Activated CD8-positive, alpha-beta memory T cell treated with anti-CD3 and anti-CD28 coated beads for 48 hours (primary cell): Measurements from ENCODE around the gene RPL21.
"Not testable (repeated sequence)": the region's sequence is repeated elsewhere in the genome, so short reads cannot be mapped to it uniquely, and the experiment has no call there.

Experiments
- DNase-seq, 3 experiments: peaks; one replicate each; pipeline ENCODE4 v3.0.0-alpha.2; 2020; ENCODE audit warnings: low read depth in 2 of 3, low spot score in 2 of 3

The RPL21 gene

DNA sequence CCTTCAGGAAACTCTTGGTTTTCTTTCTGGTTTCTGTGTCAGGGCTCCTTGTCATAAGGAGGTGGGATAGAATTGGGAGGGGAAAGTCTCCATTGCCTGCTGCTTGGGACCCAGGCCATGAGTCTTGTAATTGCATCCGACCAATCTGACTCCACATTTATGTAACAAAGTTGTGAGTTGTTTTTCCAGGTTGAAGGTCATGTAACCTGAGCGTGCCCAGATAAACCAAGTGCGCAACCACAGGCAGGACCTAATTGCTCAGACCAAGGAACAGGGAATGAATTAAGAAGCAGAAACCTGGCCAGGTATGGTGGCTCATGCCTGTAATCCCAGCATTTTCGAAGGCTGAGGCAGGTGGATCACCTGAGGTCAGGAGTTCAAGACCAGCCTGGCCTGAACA, 37.0 kb downstream of the RPL21 start:
- DNase-seq = no peak

DNA sequence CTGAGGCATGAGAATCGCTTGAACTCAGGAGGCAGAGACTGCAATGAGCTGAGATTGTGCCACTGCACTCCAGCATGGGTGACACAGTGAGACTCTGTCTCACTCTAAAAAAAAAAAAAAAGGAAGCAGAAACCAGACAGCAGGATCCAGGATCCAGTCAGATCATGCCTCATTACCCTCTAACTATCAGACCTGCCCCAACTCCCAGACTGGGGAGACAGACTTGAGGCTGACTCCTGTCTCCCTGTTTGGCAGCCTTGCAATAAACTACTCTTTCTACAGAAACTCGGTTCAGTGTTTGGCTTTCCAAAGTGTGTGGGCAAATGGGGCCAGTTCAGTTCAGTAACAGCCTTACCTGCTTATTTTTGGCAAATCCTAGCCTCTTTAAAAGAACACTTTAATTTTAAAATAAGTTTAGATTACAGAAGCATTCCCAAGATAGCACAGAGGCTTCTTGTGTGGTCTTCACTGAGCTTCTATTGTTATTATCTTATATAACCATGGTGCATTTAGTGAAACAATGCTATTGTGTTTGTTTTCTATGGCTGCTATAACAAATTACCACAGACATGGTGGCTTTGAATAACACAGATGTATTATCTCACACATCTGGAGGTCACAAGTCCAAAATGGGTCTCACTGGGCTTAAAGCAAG, 37.8 kb downstream of the RPL21 start:
- no peak for DNase-seq

DNA sequence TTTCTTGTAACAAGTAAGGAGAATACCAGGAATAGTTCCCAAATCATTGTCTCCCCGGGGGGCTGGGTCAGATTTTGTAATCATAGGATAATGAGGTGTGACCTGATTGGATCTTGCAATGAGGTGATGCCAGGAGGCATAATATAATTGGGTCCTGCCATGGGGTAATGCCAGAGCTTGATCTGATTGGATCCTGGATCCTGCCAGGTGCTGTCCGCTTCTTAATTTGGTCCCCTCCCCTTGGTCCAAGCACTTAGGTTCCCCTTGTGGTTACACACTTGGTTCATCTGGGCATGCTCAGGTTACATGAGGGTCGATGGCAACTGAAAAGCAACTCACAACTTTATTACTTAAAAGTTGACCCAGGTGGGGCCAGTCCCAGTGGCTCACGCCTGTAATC, 39.4 kb downstream of the RPL21 start:
- DNase-seq = no peak

DNA sequence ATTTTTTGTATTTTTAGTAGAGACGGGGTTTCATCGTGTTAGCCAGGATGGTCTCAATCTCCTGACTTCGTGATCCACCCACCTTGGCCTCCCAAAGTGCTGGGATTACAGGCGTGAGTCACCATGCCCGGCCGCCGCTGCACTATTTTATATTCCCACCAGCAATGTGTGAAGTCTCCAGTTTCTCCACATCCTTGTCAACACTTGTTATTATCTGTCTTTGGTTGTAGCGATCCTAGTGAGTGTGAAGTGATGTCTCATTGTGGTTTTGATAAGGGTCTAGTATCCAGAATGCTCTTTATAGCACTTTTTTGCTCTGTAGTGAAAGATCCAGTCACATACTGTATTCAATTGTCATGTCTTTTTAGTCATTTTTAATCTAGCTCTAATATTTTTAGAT, 40.6 kb downstream of the RPL21 start:
- DNase-seq = not testable (repeated sequence)

DNA sequence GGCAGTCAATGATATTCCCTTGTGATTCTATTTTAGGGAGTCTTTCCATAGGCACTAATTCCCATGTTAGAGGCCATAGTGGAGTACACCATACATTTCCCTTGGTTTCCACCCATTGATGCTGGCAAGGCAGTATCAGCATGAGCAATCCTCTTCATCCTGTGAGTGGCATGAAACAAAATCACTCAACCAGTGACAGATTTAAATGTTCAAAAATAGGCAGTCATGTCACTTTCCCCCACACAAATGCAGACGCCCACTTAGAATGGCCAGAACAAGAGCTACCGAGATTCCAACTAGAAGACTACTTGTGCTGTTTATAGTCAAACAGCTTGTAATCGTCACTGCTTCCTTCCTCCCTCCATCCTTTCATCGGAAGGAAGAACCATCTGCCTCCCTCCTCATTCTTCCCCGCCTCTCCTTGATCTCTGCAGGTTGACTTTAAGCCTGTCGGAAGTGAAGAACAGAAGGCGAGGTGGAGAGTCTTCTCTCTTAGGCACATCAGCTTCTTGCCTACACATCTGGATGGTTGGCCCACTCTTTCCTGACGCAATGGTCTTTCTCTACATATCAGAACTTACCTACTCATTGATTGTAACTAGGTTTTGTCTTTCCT, 41.8 kb downstream of the RPL21 start:
- DNase-seq = no peak

DNA sequence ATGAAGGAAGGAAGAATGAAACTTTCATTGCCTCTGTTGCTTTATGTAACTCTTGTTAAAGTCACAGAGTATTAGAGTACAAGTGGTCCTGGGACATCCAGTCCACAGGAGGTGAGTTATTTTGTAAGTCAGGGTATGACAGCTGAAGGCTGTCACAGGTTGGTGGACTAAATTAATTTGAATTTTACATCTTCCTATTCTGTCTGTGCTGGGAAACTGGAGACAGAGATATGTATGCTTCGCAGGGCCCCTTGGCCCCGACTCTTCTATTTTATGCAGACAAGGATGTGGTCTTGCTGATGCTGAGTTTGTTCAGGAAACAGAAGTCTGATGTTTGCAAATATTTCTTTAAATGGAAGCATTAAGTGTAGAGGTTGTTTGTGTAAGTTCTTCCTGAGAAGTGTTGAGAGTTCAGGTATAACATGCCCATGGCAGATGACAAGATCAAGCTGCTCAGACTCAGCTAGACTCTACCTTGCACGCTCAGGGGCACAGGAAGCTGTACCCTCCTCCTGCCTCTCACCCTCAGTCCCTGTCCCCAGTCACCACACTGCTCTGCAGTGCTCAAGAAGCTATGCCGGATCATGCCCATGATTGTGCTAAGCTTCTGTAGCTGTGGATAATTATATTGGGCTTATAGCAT, 42.6 kb downstream of the RPL21 start:
- DNase-seq = no peak

DNA sequence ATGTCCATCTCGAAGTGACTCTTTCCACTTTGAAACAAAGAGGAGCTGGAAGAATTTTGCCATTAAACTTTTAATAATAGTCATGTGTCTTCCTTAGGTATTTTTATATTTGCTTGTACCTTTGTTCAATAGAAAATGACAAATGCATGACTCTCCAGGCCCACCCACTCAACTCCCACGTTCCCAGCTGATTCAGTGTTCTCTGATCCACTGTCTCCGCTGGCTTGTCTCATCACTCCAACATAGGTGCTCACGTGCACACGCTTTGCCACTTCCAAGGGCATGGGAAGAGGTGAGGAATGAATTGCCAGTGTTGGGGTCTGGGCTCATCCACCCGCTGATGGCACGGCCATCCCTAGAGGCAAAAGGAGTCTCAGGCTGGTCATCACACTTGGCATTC, 43.7 kb downstream of the RPL21 start:
- DNase-seq = no peak

DNA sequence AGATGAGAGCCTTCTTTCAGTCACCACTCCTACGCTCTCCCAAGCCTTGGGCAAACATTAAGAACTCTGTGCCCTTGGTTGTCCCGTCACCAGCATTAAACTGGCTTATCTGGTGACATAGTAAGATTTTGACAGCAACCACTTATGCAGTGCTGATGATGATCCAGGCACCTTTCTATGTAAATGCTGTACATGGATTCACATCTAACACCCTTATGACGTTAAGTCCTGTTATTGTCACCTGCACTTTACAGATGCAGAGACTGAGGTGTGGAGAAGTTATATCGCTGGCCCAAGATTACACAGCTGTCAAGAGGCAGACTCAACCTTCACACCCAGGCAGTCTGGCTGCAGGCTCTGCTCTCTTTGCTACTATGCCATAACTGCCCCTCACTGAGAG, 44.3 kb downstream of the RPL21 start:
- DNase-seq = no peak

DNA sequence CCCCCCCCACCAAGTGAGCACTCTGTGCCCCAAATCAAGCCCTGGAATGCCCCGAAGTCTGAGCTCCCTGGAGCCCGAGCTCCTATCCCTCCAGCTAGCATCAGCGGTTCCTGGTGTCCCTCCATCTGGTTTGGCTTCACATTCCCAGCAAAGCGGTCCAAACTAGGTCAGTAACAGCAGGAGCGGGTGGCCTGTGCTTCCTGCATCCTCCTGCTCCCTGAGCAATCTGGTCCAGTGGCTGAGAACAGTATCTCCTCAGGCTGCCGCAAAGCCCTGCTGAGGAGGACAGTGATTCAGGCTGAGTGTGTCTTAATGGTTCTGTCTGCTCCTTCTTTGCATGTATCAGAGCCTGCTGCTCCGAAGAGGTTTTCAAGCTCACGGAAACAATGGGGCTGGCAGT, 45.1 kb downstream of the RPL21 start:
- no peak for DNase-seq

DNA sequence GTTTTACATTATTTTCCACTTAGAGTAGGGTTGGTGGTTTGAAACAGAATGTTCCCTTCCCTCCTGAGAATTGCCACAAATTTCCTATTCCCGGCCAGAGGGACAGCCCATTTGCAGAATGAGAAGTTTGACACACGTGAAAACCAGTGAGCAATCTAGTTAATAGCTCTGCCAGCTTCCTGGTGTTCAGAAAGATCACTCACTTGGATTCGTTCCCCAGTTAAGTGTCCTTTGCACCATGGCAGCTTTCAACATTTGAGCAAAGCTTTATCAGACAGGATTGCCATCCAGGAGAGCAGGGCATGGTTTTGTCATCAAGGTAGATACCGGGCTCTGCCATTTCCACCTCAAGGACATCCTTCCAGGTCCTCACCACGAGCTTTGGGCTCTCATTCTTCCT, 47.5 kb downstream of the RPL21 start:
- DNase-seq = no peak

DNA sequence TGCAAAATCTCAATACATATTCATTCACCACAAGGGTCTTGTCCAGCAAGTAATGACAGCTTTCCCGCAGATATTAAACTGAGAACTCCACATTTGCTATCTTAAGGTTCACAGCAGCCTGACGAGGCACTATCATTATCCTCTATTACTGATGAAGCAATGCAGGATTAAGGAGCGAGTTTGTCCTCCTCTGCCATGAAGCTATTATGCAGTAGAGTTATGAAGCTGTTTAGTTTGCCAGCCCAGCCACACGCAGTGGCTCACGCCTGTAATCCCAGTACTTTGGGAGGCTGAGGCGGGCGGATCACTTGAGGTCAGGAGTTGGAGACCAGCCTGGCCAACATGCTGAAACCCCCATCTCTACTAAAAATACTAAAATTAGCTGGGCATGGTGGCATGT, 49.0 kb downstream of the RPL21 start:
- not testable (repeated sequence) for DNase-seq

DNA sequence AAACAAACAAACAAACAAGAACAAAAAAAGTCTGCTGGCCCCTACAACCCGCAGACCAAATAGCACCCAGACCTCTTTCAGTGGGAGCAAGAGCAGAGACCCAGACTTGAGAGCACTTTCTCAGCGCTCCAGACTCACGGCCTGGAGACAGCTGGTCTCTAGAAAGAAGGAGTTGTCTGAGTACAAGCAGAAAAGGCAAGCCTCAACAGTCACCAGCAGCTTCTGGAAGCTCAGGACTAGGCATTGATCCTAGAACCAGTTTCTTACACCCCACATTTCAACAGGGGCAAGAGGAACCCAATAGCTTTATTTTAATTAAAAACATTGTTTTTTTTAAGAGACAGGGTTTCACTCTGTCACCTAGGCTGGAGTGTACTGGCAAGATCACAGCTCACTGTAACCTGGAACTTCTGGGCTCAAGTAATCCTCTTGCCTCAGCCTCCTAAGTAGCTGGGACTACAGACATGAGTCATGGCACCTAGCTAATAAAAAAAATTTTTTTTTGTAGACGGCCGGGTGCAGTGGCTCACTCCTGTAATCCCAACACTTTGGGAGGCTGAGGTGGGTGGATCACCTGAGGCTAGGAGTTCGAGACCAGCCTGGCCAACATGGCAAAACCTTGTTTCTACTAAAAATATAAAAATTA, 49.7 kb downstream of the RPL21 start:
- no peak for DNase-seq

DNA sequence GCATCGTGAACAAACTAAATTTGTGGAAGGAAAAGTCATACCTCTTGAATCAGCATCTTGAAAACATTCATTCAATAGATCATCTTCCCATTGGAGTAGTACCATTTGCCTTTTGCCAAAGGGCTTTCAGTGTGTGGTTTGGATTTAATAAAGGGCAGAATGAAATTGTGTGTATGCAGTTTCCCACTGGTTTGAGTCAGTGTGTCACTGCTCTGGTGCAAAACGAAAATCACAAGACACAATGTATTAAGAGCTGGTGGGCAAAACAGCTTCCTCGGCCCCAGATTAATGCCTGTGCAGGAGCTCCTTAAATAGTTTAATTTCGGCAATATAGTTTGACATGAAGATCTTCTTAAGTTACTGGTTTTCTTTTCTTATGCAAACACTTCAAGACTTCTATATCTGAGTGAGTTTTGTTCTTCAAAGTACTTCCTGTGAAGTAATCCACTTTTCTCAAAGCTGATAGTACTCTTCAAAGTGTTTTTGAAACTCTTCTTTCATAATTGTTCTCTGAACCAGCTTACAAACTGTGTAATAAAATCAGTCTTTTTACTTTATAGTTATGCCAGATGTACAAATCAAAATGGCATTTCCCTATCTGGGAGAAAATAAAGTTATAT, 51.4 kb downstream of the RPL21 start:
- no peak for DNase-seq

DNA sequence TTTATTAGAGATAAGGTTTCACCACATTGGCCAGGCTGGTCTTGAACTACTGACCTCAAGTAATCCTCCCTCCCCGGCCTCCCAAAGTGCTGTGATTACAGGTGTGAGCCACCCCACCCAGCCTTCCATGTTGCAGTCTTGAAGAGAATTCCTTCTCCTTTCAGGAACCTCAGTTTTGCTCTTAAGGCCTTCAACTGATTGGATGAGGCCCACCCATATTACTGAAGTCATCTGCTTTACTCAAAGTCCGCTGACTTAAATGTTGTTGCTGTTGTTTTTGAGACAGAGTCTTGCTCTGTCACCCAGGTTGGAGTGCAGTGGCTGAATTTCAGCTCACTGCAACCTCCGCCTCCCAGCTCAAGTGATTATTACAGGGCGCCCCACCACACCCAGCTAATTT, 52.7 kb downstream of the RPL21 start:
- DNase-seq = no peak

DNA sequence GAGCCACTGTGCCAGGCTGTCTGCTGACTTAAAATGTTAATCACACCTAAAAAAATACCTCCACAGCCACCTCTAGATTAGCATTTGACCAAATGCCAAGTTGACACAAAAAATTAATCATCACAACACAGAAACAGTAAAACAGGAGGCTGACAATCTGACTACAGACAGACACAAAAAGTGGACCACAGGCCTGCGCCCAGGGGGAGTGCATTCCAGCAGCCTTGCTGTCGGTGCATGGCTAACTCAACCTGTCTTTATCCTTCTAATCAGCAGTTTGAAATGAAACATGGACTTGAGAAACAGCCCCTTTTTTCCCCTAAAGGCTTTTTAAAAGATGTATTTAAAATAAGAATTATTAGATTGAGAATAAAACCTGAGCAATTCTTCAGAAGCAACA, 53.3 kb downstream of the RPL21 start:
- no peak for DNase-seq
